ENCODE data around the gene SPDEF.

- TF ChIP-seq CTCF (IDR thresholded peaks at IDR 0.05) (no peak), POLR2AphosphoS5 (IDR thresholded peaks at IDR 0.05; ENCODE audit: insufficient read depth in 1 of 2, low read depth in 1 of 2) (no peak), POLR2A (IDR thresholded peaks at IDR 0.05) (no peak)
Observed at GRCh38 chr6:34559651-34560365, 3.7 kb upstream of the SPDEF start.

Measured in vagina (tissue), 2 donors.